Parathyroid adenoma (tissue), 2 donors: ENCODE data around the gene DEUP1.

Experiments used
- H2AFZ ChIP-seq: fragments of 300-600 bp; sonication (generic); one replicate; pipeline ENCODE4 v1.7.0; 2017; ENCODE audit warnings: antibody characterized with exemption, mild to moderate bottlenecking
- H3K27ac ChIP-seq: fragments of 300-600 bp; sonication (generic); one replicate; pipeline ENCODE4 v1.7.0; 2017
- H3K27me3 ChIP-seq: fragments of 300-600 bp; sonication (generic); one replicate; pipeline ENCODE4 v1.7.0; 2017; ENCODE audit warnings: low read length; ENCODE audit not compliant: control insufficient read depth, insufficient read depth
- H3K36me3 ChIP-seq: fragments of 300-600 bp; sonication (generic); one replicate; pipeline ENCODE4 v1.7.0; 2017; ENCODE audit warnings: low read length; ENCODE audit not compliant: control insufficient read depth, insufficient read depth
- H3K4me1 ChIP-seq: fragments of 300-600 bp; sonication (generic); one replicate; pipeline ENCODE4 v1.7.0; 2017; ENCODE audit warnings: control low read depth
- H3K4me2 ChIP-seq: fragments of 300-600 bp; sonication (generic); one replicate; pipeline ENCODE4 v1.7.0; 2017; ENCODE audit warnings: low read length
- H3K4me3 ChIP-seq: fragments of 300-600 bp; sonication (generic); one replicate; pipeline ENCODE4 v1.7.0; 2017; ENCODE audit warnings: low read depth, low read length
- H3K79me2 ChIP-seq: fragments of 300-600 bp; sonication (generic); one replicate; pipeline ENCODE4 v1.7.0; 2017; ENCODE audit warnings: control low read depth
- H3K9ac ChIP-seq: fragments of 300-600 bp; sonication (generic); one replicate; pipeline ENCODE4 v1.7.0; 2017; ENCODE audit warnings: mild to moderate bottlenecking
- H3K9me3 ChIP-seq: fragments of 300-600 bp; sonication (generic); one replicate; pipeline ENCODE4 v1.7.0; 2017; ENCODE audit warnings: low read length; ENCODE audit not compliant: control insufficient read depth
- TF ChIP-seq, protein P1 (sequence below): fragments of 300-600 bp; sonication (generic); IDR thresholded peaks from one replicate; pipeline ENCODE4 v1.7.0; 2017; ENCODE audit warnings: antibody characterized with exemption, mild to moderate bottlenecking
- donor health status: primary hyperparathyroidism.

The DEUP1 gene

DNA sequence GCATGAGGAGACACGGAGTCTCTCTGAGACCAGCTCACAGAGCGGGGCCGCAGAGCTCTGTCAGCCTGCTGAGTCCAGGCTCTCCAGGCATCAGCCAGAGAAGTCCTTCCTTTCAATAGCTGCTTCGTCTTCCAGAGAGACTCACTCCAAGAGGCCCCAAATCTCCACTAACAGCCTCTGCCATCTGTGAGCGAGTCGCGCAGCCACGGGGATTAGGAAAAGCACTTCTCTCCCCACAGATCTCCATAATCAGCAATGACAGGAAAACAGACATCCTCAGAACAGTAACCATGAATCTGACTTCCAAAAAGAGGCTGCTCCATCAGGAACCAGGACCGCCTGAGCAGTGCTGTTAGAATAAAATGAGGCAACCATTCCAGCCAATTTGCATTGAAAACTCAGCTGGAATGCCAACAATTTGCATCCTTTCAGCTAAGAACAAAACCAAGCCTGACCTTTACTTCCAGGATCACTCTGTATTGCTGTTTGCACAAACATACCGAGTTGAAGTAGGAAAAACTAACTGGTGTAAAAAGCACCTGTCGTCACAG lies 147.2 kb downstream of the DEUP1 start:
- H3K79me2 ChIP-seq, result no peaks in the 10 kb centered on the region
- no peaks in the 10 kb centered on the region for H3K36me3 ChIP-seq
- no peak overlapping the region for H3K27ac ChIP-seq
- TF ChIP-seq, protein P1, sequence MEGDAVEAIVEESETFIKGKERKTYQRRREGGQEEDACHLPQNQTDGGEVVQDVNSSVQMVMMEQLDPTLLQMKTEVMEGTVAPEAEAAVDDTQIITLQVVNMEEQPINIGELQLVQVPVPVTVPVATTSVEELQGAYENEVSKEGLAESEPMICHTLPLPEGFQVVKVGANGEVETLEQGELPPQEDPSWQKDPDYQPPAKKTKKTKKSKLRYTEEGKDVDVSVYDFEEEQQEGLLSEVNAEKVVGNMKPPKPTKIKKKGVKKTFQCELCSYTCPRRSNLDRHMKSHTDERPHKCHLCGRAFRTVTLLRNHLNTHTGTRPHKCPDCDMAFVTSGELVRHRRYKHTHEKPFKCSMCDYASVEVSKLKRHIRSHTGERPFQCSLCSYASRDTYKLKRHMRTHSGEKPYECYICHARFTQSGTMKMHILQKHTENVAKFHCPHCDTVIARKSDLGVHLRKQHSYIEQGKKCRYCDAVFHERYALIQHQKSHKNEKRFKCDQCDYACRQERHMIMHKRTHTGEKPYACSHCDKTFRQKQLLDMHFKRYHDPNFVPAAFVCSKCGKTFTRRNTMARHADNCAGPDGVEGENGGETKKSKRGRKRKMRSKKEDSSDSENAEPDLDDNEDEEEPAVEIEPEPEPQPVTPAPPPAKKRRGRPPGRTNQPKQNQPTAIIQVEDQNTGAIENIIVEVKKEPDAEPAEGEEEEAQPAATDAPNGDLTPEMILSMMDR, result no peak
- H3K9ac ChIP-seq, result no peak overlapping the region
- H3K27me3 ChIP-seq, result no peaks in the 10 kb centered on the region
- no peak overlapping the region for H3K4me2 ChIP-seq
- no peaks in the 10 kb centered on the region for H3K4me1 ChIP-seq
- no peak overlapping the region for H3K4me3 ChIP-seq
- H2AFZ ChIP-seq, result no peak overlapping the region
- H3K9me3 ChIP-seq, result no peaks in the 10 kb centered on the region

DNA sequence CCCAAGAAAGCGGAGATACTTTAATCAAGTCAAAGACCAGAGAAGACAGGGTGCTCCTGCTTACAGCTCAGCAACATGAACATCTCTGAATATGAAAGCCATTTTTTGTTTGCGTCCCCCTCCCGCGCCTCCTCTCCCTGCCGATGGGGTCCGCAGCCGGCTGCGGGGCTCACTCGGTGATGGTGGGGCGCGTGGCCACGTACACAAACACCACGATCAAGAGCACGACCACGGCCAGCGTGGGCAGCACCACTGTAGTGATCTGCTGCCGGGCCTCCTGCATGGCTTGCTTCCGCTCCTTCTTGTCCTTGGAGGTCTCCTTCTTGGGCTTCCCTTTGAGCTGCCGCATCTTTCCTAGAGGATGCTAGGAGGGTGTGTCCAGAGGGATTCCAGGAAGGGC lies 148.3 kb downstream of the DEUP1 start:
- Histone ChIP-seq H3K27me3 (no peaks in the 10 kb centered on the region), H3K4me1 (no peaks in the 10 kb centered on the region), H3K9me3 (no peaks in the 10 kb centered on the region), H3K27ac (no peak overlapping the region), H3K79me2 (no peaks in the 10 kb centered on the region), H2AFZ (no peak overlapping the region), H3K36me3 (no peaks in the 10 kb centered on the region), H3K4me3 (no peak overlapping the region), H3K4me2 (no peak overlapping the region), H3K9ac (no peak overlapping the region)
- TF ChIP-seq, protein P1, result no peak

DNA sequence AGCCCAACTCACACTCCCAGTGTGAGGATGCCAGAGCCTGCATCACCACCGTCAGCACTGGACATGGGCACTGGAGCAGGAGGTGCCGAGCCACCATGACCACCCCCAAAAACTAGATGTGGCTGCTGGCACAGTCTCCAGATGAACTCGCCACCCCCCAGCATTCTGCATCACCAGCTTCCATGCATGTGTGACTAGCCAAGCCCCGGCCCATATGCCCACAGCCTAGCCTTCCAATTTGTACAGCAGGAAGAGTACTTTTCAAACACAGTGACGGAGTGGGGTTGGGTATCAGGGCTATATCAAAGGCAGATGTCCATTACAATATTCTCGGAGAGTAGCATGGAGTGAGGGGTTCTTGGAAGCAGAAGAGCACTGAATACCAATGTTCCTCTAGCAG lies 149.7 kb downstream of the DEUP1 start:
- Histone ChIP-seq H3K27ac (no peak overlapping the region), H3K4me1 (no peaks in the 10 kb centered on the region), H3K36me3 (no peaks in the 10 kb centered on the region), H3K9ac (no peak overlapping the region), H3K4me3 (no peak overlapping the region), H2AFZ (no peak overlapping the region), H3K79me2 (no peaks in the 10 kb centered on the region), H3K9me3 (no peaks in the 10 kb centered on the region), H3K4me2 (no peak overlapping the region), H3K27me3 (no peaks in the 10 kb centered on the region)
- TF ChIP-seq, protein P1, result no peak

DNA sequence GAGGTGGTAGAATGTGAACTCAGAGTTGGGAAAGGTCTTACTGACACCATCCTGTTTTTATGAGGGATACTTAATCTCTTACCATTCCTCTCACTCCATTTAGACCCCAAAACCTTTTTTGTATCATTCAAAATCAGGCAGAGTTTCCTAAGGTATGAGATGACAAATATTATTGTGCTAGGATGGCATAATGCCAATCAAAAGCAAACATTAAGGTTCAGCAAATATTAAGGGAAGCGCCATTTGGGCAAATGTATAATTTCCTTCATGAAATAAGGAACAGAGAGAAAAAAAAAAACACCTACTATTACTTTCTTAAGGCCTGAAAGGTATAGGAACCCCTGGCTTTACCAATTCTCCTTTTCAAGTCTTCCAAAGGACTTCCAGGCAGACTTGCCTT lies 150.2 kb downstream of the DEUP1 start:
- Histone ChIP-seq H3K27ac (no peak overlapping the region), H2AFZ (no peak overlapping the region), H3K4me3 (no peak overlapping the region), H3K36me3 (no peaks in the 10 kb centered on the region), H3K27me3 (no peaks in the 10 kb centered on the region), H3K9ac (no peak overlapping the region), H3K4me1 (no peaks in the 10 kb centered on the region), H3K4me2 (no peak overlapping the region), H3K9me3 (no peaks in the 10 kb centered on the region), H3K79me2 (no peaks in the 10 kb centered on the region)
- TF ChIP-seq, protein P1, result no peak

DNA sequence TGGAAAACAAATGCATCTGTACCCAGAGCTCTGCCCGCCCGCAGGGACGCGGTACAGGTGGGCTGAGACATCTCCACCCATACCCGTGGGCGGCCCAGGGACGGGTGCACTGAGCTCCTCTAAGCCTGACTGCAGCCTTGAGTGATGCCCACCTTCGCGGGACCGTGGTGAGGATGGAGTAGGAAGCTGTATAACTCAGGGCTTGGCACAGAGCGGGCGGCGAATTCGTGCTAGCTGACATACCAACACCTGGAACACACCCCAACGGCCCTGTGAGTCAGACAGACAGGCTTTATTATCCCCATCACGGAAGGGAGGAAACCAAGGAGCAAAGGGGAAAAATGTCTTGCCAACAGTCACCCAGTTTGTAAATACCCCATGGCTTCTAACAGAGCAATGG lies 150.7 kb downstream of the DEUP1 start:
- H3K9ac ChIP-seq, result no peak overlapping the region
- TF ChIP-seq, protein P1, result no peak
- no peaks in the 10 kb centered on the region for H3K79me2 ChIP-seq
- no peak overlapping the region for H3K4me2 ChIP-seq
- H3K27ac ChIP-seq, result no peak overlapping the region
- H3K4me1 ChIP-seq, result no peaks in the 10 kb centered on the region
- H3K4me3 ChIP-seq, result no peak overlapping the region
- no peaks in the 10 kb centered on the region for H3K36me3 ChIP-seq
- H3K27me3 ChIP-seq, result no peaks in the 10 kb centered on the region
- H2AFZ ChIP-seq, result no peak overlapping the region
- H3K9me3 ChIP-seq, result no peaks in the 10 kb centered on the region
